Glutamatergic neuron (in vitro differentiated cells): ENCODE results near the gene IGFLR1. TPM values are rescaled to one million over a fixed set of nuclear protein-coding genes. Genes with fewer than 3 reads are reported as not detected.

ENCODE experiments used
- DNase-seq: peaks from one replicate; pipeline ENCODE4 v3.0.0; 2022
- H3K27ac Mint-ChIP-seq: one replicate; pipeline ENCODE4 v1.8.0; 2020; ENCODE audit warnings: mild to moderate bottlenecking, mixed read lengths, inconsistent platforms; ENCODE audit not compliant: unreplicated experiment
- H3K27me3 Mint-ChIP-seq: one replicate; pipeline ENCODE4 v1.8.0; 2020; ENCODE audit warnings: mild to moderate bottlenecking, moderate library complexity, mixed read lengths, inconsistent platforms; ENCODE audit not compliant: unreplicated experiment
- H3K36me3 Mint-ChIP-seq: one replicate; pipeline ENCODE4 v1.8.0; 2020; ENCODE audit warnings: mild to moderate bottlenecking, mixed read lengths, inconsistent platforms; ENCODE audit not compliant: unreplicated experiment
- H3K4me1 Mint-ChIP-seq: one replicate; pipeline ENCODE4 v1.8.0; 2020; ENCODE audit warnings: mild to moderate bottlenecking, low read depth, mixed read lengths, inconsistent platforms; ENCODE audit not compliant: unreplicated experiment
- H3K4me3 Mint-ChIP-seq: one replicate; pipeline ENCODE4 v1.8.0; 2020; ENCODE audit warnings: mild to moderate bottlenecking, mixed read lengths, inconsistent platforms; ENCODE audit not compliant: unreplicated experiment
- H3K9me3 Mint-ChIP-seq: one replicate; pipeline ENCODE4 v1.8.0; 2020; ENCODE audit warnings: mild to moderate bottlenecking, moderate library complexity, mixed read lengths, inconsistent platforms; ENCODE audit not compliant: unreplicated experiment
- total RNA-seq: library from RNA; stranded (reverse); fragmentation: NEBNext Ultra II Directional; extraction: Animal tissue kit (Norgen Biotek cat#: 25700); gene quantifications from one replicate; pipeline ENCODE4 v1.2.1, GENCODE V29; 2021; ENCODE audit not compliant: unreplicated experiment
- TF ChIP-seq, protein P1 (sequence below): fragments of 200-600 bp; sonication (generic); IDR thresholded peaks from one replicate; pipeline ENCODE4 v1.5.0; 2021; ENCODE audit not compliant: partially characterized antibody, unreplicated experiment

Gene IGFLR1
- total RNA-seq, 1 donor from 2014 or later: 4.7 TPM

DNA sequence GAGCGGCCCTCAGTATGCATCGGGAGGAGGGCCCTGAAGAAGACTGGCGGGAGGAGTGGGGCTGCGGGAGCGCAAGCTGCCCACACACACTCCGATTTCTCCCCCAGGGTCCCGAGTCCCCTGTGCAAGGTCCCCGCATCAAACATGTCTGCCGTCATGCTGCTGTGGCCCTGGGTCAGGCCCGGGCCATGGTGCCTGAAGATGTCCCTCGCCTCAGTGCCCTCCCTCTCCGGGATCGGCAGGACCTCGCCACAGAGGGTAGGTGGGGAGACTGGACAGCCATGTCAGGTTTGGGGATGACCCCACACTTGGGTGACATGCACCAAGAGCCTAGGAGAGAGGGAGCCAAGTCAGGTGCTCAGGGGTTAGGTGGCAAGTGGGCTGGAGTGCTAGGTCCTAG is 19.8 kb downstream of the IGFLR1 start:
- Mint-ChIP-seq H3K36me3 (peaks cover 4% of the 10 kb centered on the region), H3K4me1 (peaks cover 5% of the 10 kb centered on the region), H3K9me3 (peaks cover 8% of the 10 kb centered on the region), H3K27ac (no peak overlapping the region), H3K4me3 (no peak overlapping the region), H3K27me3 (peaks cover 6% of the 10 kb centered on the region)
- no peak for DNase-seq
- TF ChIP-seq, protein P1, sequence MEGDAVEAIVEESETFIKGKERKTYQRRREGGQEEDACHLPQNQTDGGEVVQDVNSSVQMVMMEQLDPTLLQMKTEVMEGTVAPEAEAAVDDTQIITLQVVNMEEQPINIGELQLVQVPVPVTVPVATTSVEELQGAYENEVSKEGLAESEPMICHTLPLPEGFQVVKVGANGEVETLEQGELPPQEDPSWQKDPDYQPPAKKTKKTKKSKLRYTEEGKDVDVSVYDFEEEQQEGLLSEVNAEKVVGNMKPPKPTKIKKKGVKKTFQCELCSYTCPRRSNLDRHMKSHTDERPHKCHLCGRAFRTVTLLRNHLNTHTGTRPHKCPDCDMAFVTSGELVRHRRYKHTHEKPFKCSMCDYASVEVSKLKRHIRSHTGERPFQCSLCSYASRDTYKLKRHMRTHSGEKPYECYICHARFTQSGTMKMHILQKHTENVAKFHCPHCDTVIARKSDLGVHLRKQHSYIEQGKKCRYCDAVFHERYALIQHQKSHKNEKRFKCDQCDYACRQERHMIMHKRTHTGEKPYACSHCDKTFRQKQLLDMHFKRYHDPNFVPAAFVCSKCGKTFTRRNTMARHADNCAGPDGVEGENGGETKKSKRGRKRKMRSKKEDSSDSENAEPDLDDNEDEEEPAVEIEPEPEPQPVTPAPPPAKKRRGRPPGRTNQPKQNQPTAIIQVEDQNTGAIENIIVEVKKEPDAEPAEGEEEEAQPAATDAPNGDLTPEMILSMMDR: no peak

DNA sequence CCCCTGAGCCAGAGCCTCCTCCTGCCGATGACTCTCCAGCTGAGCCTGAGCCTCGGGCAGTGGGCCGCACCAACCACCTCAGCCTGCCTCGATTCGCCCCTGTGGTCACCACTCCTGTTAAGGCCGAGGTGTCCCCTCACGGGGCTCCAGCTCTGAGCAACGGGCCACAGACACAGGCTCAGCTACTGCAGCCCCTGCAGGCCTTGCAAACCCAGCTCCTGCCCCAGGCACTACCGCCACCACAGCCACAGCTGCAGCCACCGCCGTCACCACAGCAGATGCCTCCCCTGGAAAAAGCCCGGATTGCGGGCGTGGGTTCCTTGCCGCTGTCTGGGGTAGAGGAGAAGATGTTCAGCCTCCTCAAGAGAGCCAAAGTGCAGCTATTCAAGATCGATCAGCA is 20.9 kb downstream of the IGFLR1 start:
- TF ChIP-seq, protein P1: no peak
- Mint-ChIP-seq H3K36me3 (peaks cover 4% of the 10 kb centered on the region), H3K27me3 (peaks cover 7% of the 10 kb centered on the region), H3K4me3 (no peak overlapping the region), H3K27ac (no peak overlapping the region), H3K4me1 (peaks cover 5% of the 10 kb centered on the region), H3K9me3 (peaks cover 12% of the 10 kb centered on the region)
- no peak for DNase-seq

DNA sequence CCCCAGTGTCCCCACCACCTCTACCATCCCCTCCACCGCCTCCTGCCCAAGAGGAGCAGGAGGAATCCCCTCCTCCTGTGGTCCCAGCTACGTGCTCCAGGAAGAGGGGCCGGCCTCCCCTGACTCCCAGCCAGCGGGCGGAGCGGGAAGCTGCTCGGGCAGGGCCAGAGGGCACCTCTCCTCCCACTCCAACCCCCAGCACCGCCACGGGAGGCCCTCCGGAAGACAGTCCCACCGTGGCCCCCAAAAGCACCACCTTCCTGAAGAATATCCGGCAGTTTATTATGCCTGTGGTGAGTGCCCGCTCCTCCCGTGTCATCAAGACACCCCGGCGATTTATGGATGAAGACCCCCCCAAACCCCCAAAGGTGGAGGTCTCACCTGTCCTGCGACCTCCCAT is 21.6 kb downstream of the IGFLR1 start:
- DNase-seq: no peak
- peaks cover 7% of the 10 kb centered on the region for H3K4me1 Mint-ChIP-seq
- H3K9me3 Mint-ChIP-seq: peaks cover 12% of the 10 kb centered on the region
- H3K4me3 Mint-ChIP-seq: no peak overlapping the region
- peaks cover 7% of the 10 kb centered on the region for H3K27me3 Mint-ChIP-seq
- TF ChIP-seq, protein P1: no peak
- H3K36me3 Mint-ChIP-seq: peaks cover 4% of the 10 kb centered on the region
- no peak overlapping the region for H3K27ac Mint-ChIP-seq

DNA sequence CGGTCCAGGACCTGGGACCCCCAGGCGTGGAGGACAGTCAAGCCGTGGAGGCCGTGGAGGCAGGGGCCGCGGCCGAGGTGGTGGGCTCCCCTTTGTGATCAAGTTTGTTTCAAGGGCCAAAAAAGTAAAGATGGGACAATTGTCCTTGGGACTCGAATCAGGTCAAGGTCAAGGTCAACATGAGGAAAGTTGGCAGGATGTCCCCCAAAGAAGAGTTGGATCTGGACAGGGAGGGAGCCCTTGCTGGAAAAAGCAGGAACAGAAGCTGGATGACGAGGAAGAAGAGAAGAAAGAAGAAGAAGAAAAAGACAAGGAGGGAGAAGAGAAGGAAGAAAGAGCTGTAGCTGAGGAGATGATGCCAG is 22.1 kb downstream of the IGFLR1 start:
- TF ChIP-seq, protein P1: no peak
- Mint-ChIP-seq H3K27ac (peak overlapping the region; percentile 62), H3K36me3 (peaks cover 4% of the 10 kb centered on the region), H3K4me1 (peaks cover 7% of the 10 kb centered on the region), H3K9me3 (peaks cover 12% of the 10 kb centered on the region), H3K4me3 (peak overlapping the region; percentile 68), H3K27me3 (peaks cover 7% of the 10 kb centered on the region)
- no peak for DNase-seq

DNA sequence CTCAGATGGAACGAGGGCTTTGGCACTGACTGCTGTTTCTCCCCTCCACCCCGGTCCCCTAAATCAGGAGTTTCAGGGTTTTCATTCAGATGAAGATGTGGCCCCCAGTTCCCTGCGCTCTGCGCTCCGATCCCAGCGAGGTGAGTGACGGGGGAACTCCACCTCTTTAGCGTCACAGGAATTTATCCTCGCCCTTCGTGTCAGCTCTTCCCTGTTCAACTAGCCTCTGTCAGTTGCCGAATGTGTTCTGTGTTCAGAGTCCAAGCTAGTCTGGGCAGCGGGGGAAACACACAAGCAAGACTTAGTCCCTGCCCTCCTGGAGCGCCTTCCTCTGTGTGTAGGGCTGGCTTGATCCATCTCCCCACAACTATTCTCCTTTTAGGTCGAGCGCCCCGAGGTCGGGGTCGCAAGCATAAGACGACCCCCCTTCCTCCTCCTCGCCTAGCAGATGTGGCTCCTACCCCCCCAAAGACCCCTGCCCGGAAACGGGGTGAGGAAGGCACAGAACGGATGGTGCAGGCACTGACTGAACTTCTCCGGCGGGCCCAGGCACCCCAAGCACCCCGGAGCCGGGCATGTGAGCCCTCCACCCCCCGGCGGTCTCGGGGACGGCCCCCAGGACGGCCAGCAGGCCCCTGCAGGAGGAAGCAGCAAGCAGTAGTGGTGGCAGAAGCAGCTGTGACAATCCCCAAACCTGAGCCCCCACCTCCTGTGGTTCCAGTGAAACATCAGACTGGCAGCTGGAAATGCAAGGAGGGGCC is 22.7 kb downstream of the IGFLR1 start:
- H3K4me3 Mint-ChIP-seq: peak overlapping the region; percentile 90
- peaks cover 12% of the 10 kb centered on the region for H3K9me3 Mint-ChIP-seq
- H3K27me3 Mint-ChIP-seq: peaks cover 7% of the 10 kb centered on the region
- H3K4me1 Mint-ChIP-seq: peaks cover 11% of the 10 kb centered on the region
- no peak for DNase-seq
- H3K27ac Mint-ChIP-seq: peak overlapping the region; percentile 64
- peaks cover 4% of the 10 kb centered on the region for H3K36me3 Mint-ChIP-seq
- TF ChIP-seq, protein P1: no peak
